ENCODE results near the gene STXBP5. TPM values are rescaled to one million over a fixed set of nuclear protein-coding genes. Genes with fewer than 3 reads are reported as not detected.

Gene STXBP5
- total and polyA plus RNA-seq, 9 of the 15 experiments (the other 6 are each of a cell fraction or from before 2014, with no cell fraction given) = 23.3 to 172 (median 71.5) TPM

- no peak for TF ChIP-seq CUX1 (CRISPR knock-in tag; IDR thresholded peaks at IDR 0.05)
- no peak for TF ChIP-seq ZFP36 (IDR thresholded peaks at IDR 0.05; ENCODE audit: low read depth, low read length, partially characterized antibody)
- no peak for TF ChIP-seq CLOCK (CRISPR knock-in tag; IDR thresholded peaks at IDR 0.05; ENCODE audit: borderline replicate concordance)
- TF ChIP-seq ZNF134 (CRISPR knock-in tag; conservative IDR thresholded peaks at IDR 0.05) = no peak
- TF ChIP-seq SMAD4 (CRISPR knock-in tag; conservative IDR thresholded peaks at IDR 0.05) = peak; percentile 70
- peak; percentile 89 for TF ChIP-seq NBN (IDR thresholded peaks at IDR 0.05; ENCODE audit: low read depth)
- TF ChIP-seq HNRNPL (IDR thresholded peaks at IDR 0.05; ENCODE audit: low read depth, low read length) = no peak
- peak; percentile 51 for TF ChIP-seq MTA2 (IDR thresholded peaks at IDR 0.05; ENCODE audit: low read depth)
- TF ChIP-seq CBFB (CRISPR knock-in tag; IDR thresholded peaks at IDR 0.05) = no peak
- TF ChIP-seq ID3 (CRISPR knock-in tag; IDR thresholded peaks at IDR 0.05) = no peak
- TF ChIP-seq ID3 (tag; IDR thresholded peaks at IDR 0.05) = peak; percentile 71
- TF ChIP-seq ZNF778 (CRISPR knock-in tag; IDR thresholded peaks at IDR 0.05) = no peak
- TF ChIP-seq ZNF592 (IDR thresholded peaks at IDR 0.05) = peak; percentile 77; the same call in 1 of the 2 replicates
- peak; percentile 31; the same call in 1 of the 2 replicates for TF ChIP-seq NFE2 (IDR thresholded peaks at IDR 0.05; ENCODE audit: low read depth)
These were observed 18.1 kb downstream of the STXBP5 start (continued) for GRCh38 chr6:147222160-147222838.

Data from K562 (cell line).